Measurements from ENCODE around the gene NEURL4. TPM values are rescaled to one million over a fixed set of nuclear protein-coding genes. Genes with fewer than 3 reads are reported as not detected.

The NEURL4 gene
- total RNA-seq, 1 donor from 2014 or later = 22.3 TPM

GRCh38 chr17:7306911-7307685 is 22.0 kb downstream of the NEURL4 start, which contains the start of gene EIF5A:
EIF5A (plus strand) TSS chr17:7307628; CDS start chr17:7309636, 2,008 bp downstream.
- DNase-seq (ENCODE audit: low read depth) = peak; percentile 100

DNA sequence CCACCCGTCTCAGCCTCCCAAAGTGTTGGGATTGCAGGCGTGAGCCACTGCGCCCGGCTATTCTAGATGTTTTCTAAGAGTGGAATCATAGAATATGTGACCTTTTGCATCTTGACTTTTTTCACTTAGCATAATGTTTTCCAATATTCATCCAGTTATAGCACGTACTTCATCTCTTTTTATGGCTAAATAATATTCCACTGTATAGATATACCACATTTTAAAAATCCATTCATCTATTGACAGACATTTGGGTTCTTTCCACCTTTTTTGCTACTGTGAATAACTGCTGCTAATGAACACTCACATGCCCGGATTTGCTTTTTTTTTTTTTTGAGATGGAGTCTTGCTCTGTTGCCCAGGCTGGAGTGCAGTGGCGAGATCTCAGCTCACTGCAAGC is 25.0 kb downstream of the NEURL4 start:
- DNase-seq (ENCODE audit: low read depth) = no peak

GRCh38 chr17:7296189-7296861 is 32.8 kb downstream of the NEURL4 start:
- peak; percentile 92 for DNase-seq (ENCODE audit: low read depth)

DNA sequence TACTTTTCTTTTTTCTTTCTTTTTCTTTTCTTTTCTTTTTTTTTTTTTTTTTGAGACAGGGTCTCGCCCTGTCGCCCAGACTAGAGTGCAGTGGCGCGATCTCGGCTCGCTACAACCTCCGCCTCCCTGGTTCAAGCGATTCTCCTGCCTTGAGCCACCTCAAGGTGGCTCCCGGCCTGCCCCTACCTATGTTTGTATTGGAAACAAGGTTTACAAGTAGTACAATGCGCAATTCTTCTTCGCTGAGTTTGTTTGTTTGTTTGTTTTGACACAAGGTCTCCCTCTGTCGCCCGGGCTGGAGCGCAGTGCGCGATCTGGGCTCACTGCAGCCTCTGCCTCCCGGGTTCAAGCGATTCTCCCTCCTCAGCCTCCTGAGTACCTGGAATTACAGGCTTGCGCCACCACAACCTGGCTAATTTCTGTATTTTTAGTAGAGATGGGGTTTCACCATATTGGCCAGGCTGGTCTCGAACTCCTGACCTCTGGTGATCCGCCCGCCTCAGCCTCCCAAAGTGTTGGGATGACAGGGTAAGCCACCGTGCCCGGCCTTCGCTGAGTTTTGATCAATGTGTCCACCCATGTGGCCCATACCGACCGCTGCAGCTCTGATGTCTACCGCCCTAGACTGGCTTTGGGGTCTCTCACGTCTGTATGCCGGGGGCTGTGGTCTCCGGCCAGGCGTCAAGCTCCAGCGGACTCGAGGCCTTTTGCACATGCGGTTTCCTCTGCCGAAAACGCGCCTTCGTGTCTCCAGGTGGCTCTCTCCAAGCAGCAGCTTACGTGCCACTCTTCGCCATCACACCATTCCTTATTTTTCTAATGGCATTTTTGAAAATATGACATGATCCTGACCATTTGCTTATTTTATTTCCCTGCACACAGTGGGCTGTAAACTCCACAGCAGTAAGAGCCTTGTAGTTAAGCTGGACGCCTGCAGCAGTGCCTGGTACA is 33.6 kb downstream of the NEURL4 start:
- no peak for DNase-seq (ENCODE audit: low read depth)

- DNase-seq (ENCODE audit: low read depth) = peak; percentile 56
Observed at GRCh38 chr17:7294614-7295153, 34.5 kb downstream of the NEURL4 start, which contains the start of gene YBX2. YBX2 (minus strand) TSS chr17:7294639; CDS start chr17:7294500, 139 bp downstream.

GRCh38 chr17:7293816-7294613 is 35.1 kb downstream of the NEURL4 start:
- peak; percentile 31 for DNase-seq (ENCODE audit: low read depth)

DNA sequence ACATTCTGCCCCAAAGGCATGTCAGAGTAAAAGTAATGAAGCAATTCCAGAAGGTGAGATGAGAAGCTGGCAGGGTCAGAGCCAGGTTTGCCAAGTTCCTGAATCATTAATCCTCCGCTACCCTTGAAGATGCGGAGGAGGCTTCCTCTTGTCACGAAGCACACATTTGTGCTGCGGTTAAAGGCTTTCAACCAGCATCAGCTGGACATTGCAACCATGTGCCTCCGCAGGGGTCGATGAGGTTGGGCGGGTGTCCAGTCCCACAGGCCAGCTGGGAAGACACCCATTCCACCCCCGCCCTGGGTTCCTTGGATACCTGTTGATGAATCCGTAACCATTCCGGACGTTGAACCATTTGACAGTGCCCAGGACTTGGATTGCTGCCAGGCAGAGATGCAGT is 36.0 kb downstream of the NEURL4 start:
- DNase-seq (ENCODE audit: low read depth) = peak; percentile 88

DNA sequence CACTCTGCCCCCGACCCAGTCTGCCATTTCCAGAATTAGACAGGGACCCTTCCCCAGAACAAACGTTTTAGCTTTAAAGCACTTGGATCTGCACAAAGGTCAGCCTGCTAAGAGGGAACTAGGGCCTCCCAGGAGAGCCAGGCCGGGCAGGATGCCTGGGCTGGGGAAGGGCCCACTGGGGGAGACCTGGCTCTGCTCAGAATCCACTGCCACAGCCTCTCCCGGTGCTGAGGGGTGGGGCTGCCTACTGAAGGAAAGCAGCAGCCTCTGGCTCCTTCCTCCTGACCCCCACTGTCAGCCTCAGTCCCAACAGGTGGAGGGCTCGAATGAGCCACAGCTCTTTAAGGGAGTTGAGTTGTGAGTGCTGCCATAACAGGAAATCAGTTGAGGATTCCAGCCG is 36.4 kb downstream of the NEURL4 start:
- DNase-seq (ENCODE audit: low read depth) = peak; percentile 75

- no peak for DNase-seq (ENCODE audit: low read depth)
Observed at GRCh38 chr17:7292194-7292593, 36.9 kb downstream of the NEURL4 start.

- DNase-seq (ENCODE audit: low read depth) = no peak
Observed at GRCh38 chr17:7290685-7291084, 38.5 kb downstream of the NEURL4 start.

DNA sequence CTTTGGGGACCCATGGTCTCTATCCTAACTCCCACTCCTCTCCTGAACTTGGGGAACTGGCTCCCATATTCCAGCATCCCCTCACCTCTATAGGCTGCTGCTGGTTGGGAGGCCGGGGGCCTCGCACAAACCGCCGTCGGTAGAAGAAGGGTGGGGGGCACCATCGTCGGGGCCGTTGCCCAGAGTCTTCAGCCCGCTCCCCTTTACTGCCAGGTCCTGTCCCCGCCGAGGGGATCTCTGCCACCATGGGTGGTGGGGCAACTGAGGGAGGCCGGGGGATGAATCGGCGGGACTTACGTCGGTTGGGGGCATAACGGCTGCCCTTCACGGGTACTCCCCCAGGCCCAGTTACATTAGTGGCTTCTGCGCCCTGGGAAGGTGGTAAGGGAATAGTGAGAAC is 39.0 kb downstream of the NEURL4 start:
- no peak for DNase-seq (ENCODE audit: low read depth)

GRCh38 chr17:7289256-7290032 is 39.7 kb downstream of the NEURL4 start:
- DNase-seq (ENCODE audit: low read depth) = no peak

DNA sequence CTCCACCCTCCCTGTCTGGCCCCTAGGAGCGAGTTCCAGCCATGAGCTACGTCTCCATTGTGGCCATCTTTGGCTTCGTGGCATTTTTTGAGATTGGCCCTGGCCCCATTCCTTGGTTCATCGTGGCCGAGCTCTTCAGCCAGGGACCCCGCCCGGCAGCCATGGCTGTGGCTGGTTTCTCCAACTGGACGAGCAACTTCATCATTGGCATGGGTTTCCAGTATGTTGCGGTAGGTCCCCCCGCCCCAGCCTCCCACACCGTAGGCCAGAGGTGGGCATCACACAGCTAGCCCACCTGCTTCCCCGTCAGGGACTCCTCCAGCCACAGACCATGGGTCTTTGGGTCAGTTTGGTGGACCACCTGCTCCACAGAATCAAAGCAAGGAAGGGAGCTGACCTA is 43.5 kb downstream of the NEURL4 start:
- no peak for DNase-seq (ENCODE audit: low read depth)

DNA sequence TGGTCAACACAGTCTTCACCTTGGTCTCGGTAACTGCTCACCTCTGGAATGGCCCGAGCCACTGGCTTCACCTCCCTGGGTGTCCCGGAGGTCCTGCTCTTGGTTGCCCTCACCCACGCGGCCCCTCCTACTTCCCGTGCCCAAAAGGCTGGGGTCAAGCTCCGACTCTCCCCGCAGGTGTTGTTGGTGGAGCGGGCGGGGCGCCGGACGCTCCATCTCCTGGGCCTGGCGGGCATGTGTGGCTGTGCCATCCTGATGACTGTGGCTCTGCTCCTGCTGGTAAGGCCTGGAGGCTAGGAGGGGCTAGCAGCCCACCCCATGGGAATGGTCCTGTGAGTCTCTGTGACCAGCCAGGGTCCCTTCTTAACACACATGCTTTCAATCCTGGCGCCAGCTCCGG is 44.2 kb downstream of the NEURL4 start:
- DNase-seq (ENCODE audit: low read depth) = no peak

- DNase-seq (ENCODE audit: low read depth) = no peak
Observed at GRCh38 chr17:7283471-7284216, 45.5 kb downstream of the NEURL4 start.

- DNase-seq (ENCODE audit: low read depth) = no peak
Observed at GRCh38 chr17:7282752-7283321, 46.3 kb downstream of the NEURL4 start.

GRCh38 chr17:7281953-7282751 is 47.0 kb downstream of the NEURL4 start:
- peak; percentile 24 for DNase-seq (ENCODE audit: low read depth)

Data from myocyte (in vitro differentiated cells).